H9 (cell line): ENCODE results near the gene IRF2. TPM values are rescaled to one million over a fixed set of nuclear protein-coding genes. Genes with fewer than 3 reads are reported as not detected.
A peak's percentile ranks its signal among the peaks of the same experiment; 100 is the strongest.

Experiments used
- DNase-seq: peaks from one replicate; pipeline ENCODE4 v3.0.0-alpha.2; 2017
- H2AFZ ChIP-seq: one replicate; pipeline ENCODE4 v1.6.1; 2013; ENCODE audit warnings: mild to moderate bottlenecking, low read length, control low read depth, moderate library complexity
- H2AK5ac ChIP-seq: 2 replicates; pipeline ENCODE4 v1.6.1; 2013; ENCODE audit warnings: low read length, control low read depth, mixed read lengths; ENCODE audit not compliant: insufficient read length
- H2BK120ac ChIP-seq: one replicate; pipeline ENCODE4 v1.6.1; 2013; ENCODE audit warnings: low read depth, mild to moderate bottlenecking, low read length, control low read depth, inconsistent platforms; ENCODE audit not compliant: poor library complexity, severe bottlenecking
- H2BK12ac ChIP-seq: 2 replicates; pipeline ENCODE4 v1.6.1; 2013; ENCODE audit warnings: low read length, control low read depth, mixed read lengths, low read depth; ENCODE audit not compliant: insufficient read length
- H2BK15ac ChIP-seq: 2 replicates; pipeline ENCODE4 v1.6.1; 2013; ENCODE audit warnings: low read depth, low read length, control low read depth
- H2BK20ac ChIP-seq: one replicate; pipeline ENCODE4 v1.6.1; 2013; ENCODE audit warnings: low read depth, mild to moderate bottlenecking, low read length, control low read depth, inconsistent platforms; ENCODE audit not compliant: poor library complexity, severe bottlenecking
- H2BK5ac ChIP-seq: 2 replicates; pipeline ENCODE4 v1.6.1; 2013; ENCODE audit warnings: low read length, control low read depth, mixed read lengths; ENCODE audit not compliant: insufficient read length
- H3K14ac ChIP-seq: 2 replicates; pipeline ENCODE4 v1.6.1; 2013; ENCODE audit warnings: low read length, control low read depth; ENCODE audit not compliant: insufficient read depth
- H3K18ac ChIP-seq: 2 replicates; pipeline ENCODE4 v1.6.1; 2013; ENCODE audit warnings: low read depth, mild to moderate bottlenecking, mixed read lengths, low read length, control low read depth; ENCODE audit not compliant: insufficient read length
- H3K23ac ChIP-seq: 2 replicates; pipeline ENCODE4 v1.6.1; 2013; ENCODE audit warnings: low read length, control low read depth, mixed read lengths, low read depth; ENCODE audit not compliant: insufficient read length
- H3K23me2 ChIP-seq: 2 replicates; pipeline ENCODE4 v1.6.1; 2013; ENCODE audit warnings: low read depth, mild to moderate bottlenecking, mixed read lengths, low read length, control low read depth; ENCODE audit not compliant: insufficient read length, poor library complexity, severe bottlenecking
- H3K27ac ChIP-seq: 2 replicates; pipeline ENCODE4 v1.5.1; 2013; ENCODE audit warnings: low read length, control low read depth, mixed read lengths, low read depth; ENCODE audit not compliant: insufficient read length
- H3K27me3 ChIP-seq: 2 replicates; pipeline ENCODE4 v1.6.1; 2013; ENCODE audit warnings: low read length, control low read depth, inconsistent platforms; ENCODE audit not compliant: insufficient read depth
- H3K4ac ChIP-seq: 2 replicates; pipeline ENCODE4 v1.6.1; 2013; ENCODE audit warnings: low read depth, mild to moderate bottlenecking, control low read depth, inconsistent platforms, low read length, moderate library complexity
- H3K4me1 ChIP-seq: 2 replicates; pipeline ENCODE4 v1.6.1; 2013; ENCODE audit warnings: low read length, control low read depth, inconsistent platforms; ENCODE audit not compliant: insufficient read depth
- H3K4me2 ChIP-seq: 2 replicates; pipeline ENCODE4 v1.6.1; 2013; ENCODE audit warnings: low read length, control low read depth, mixed read lengths; ENCODE audit not compliant: insufficient read length, insufficient read depth
- H3K56ac ChIP-seq: 2 replicates; pipeline ENCODE4 v1.6.1; 2013; ENCODE audit warnings: low read depth, mild to moderate bottlenecking, mixed read lengths, low read length, control low read depth; ENCODE audit not compliant: insufficient read length
- H3K79me1 ChIP-seq: 2 replicates; pipeline ENCODE4 v1.6.1; 2013; ENCODE audit warnings: low read depth, mild to moderate bottlenecking, moderate library complexity, low read length, control low read depth, inconsistent platforms; ENCODE audit not compliant: insufficient read depth, poor library complexity, severe bottlenecking
- H3K79me2 ChIP-seq: 2 replicates; pipeline ENCODE4 v1.6.1; 2013; ENCODE audit warnings: low read length, control low read depth, inconsistent platforms; ENCODE audit not compliant: insufficient read depth
- H3K9ac ChIP-seq: 2 replicates; pipeline ENCODE4 v1.6.1; 2013; ENCODE audit warnings: low read length, control low read depth, mixed read lengths; ENCODE audit not compliant: insufficient read length; ENCODE audit errors: extremely low read depth
- H3K9me3 ChIP-seq: one replicate; pipeline ENCODE4 v1.6.1; 2013; ENCODE audit warnings: low read depth, low read length, inconsistent platforms; ENCODE audit not compliant: control insufficient read depth
- H3T11ph ChIP-seq: one replicate; pipeline ENCODE4 v1.6.1; 2013; ENCODE audit warnings: mild to moderate bottlenecking, low read length, control low read depth, inconsistent platforms
- H4K20me1 ChIP-seq: one replicate; pipeline ENCODE4 v1.6.1; 2013; ENCODE audit not compliant: control insufficient read depth, insufficient read length, insufficient read depth
- H4K5ac ChIP-seq: 2 replicates; pipeline ENCODE4 v1.6.1; 2013; ENCODE audit warnings: low read depth, mild to moderate bottlenecking, mixed read lengths, low read length, control low read depth; ENCODE audit not compliant: insufficient read length
- H4K8ac ChIP-seq: replicated peaks from 2 replicates; pipeline ENCODE4 v1.6.1; 2013; ENCODE audit warnings: low read length, control low read depth, mixed read lengths, low read depth; ENCODE audit not compliant: insufficient read length
- H4K91ac ChIP-seq: 2 replicates; pipeline ENCODE4 v1.6.1; 2013; ENCODE audit warnings: low read depth, mild to moderate bottlenecking, moderate library complexity, mixed read lengths, low read length, control low read depth; ENCODE audit not compliant: insufficient read length
- H3K27ac Mint-ChIP-seq, 3 experiments: 2 replicates in 2 of 3; 3 replicates in 1 of 3; pipeline ENCODE4 v1.8.0; 2020 to 2021; ENCODE audit warnings: mixed read lengths in 3 of 3, mild to moderate bottlenecking in 1 of 3, moderate library complexity in 1 of 3
- H3K27me3 Mint-ChIP-seq: 2 replicates; pipeline ENCODE4 v1.8.0; 2021; ENCODE audit warnings: low read depth, mild to moderate bottlenecking, moderate library complexity, mixed read lengths
- H3K36me3 Mint-ChIP-seq, 3 experiments: 2 replicates in 2 of 3; 3 replicates in 1 of 3; pipeline ENCODE4 v1.8.0; 2020 to 2021; ENCODE audit warnings: low read depth in 3 of 3, mixed read lengths in 3 of 3; ENCODE audit not compliant: insufficient read depth in 1 of 3
- H3K4me1 Mint-ChIP-seq, 2 experiments: 2 replicates each; pipeline ENCODE4 v1.8.0; 2020; ENCODE audit warnings: mixed read lengths in 2 of 2
- H3K4me3 Mint-ChIP-seq, 2 experiments: 2 replicates in 1 of 2; 3 replicates in 1 of 2; pipeline ENCODE4 v1.8.0; 2020 to 2021; ENCODE audit warnings: mild to moderate bottlenecking in 2 of 2, mixed read lengths in 2 of 2, moderate library complexity in 1 of 2
- H3K9me3 Mint-ChIP-seq, 2 experiments: 2 replicates in 1 of 2; 3 replicates in 1 of 2; pipeline ENCODE4 v1.8.0; 2020; ENCODE audit warnings: mild to moderate bottlenecking in 2 of 2, mixed read lengths in 2 of 2, moderate library complexity in 1 of 2
- CTCF ChIP-seq: fragments of 200-600 bp; sonication (generic); conservative IDR thresholded peaks from 3 replicates; pipeline ENCODE4 v1.8.0; 2021; ENCODE audit warnings: antibody characterized with exemption, mild to moderate bottlenecking
- WGBS: extraction: QIAGEN DNeasy Blood & Tissue Kit; methylation state at CpG from one replicate; pipeline ENCODE4 v1.1.7; 2013; ENCODE audit warnings: missing lambda C conversion rate, low lambda C conversion rate, mixed read lengths; ENCODE audit not compliant: insufficient read length; ENCODE audit errors: extremely low coverage; 5-methylcytosine and 5-hydroxymethylcytosine counted together
- total RNA-seq: library from RNA; stranded (reverse); gene quantifications from 2 replicates; pipeline ENCODE4 v1.2.1, GENCODE V29; 2021

IRF2 gene
- total RNA-seq, 1 experiment from 2014 or later, result 13.5 TPM

GRCh38 chr4:184409911-184410692 is 64.2 kb downstream of the IRF2 start:
- no peaks in the 10 kb centered on the region for H3K9me3 ChIP-seq
- H2BK5ac ChIP-seq, result no peak overlapping the region
- H4K5ac ChIP-seq, result no peak overlapping the region
- no peak overlapping the region for H2BK20ac ChIP-seq
- Mint-ChIP-seq H3K36me3 (peaks cover 20 to 42% (median 40%) of the 10 kb centered on the region in 3 experiments), H3K27ac (peak overlapping the region; percentile 29 to 94 (median 91); a peak in 6 of 7 replicates), H3K4me1 (peaks cover 27 to 30% of the 10 kb centered on the region in 2 experiments), H3K4me3 (no peak overlapping the region), H3K27me3 (no peaks in the 10 kb centered on the region), H3K9me3 (no peaks in the 10 kb centered on the region)
- H3K4me2 ChIP-seq, result no peak overlapping the region
- H3K4ac ChIP-seq, result no peak overlapping the region
- H3K9ac ChIP-seq, result no peak overlapping the region
- no peak overlapping the region for H2BK12ac ChIP-seq
- no peak overlapping the region for H4K8ac ChIP-seq
- no peak for TF ChIP-seq CTCF
- H3K23me2 ChIP-seq, result no peaks in the 10 kb centered on the region
- no CpG with 5 or more reads among the region's 12 CpGs for WGBS
- no peak overlapping the region for H2AK5ac ChIP-seq
- no peaks in the 10 kb centered on the region for H3K79me1 ChIP-seq
- H3K14ac ChIP-seq, result no peak overlapping the region
- no peak overlapping the region for H3K18ac ChIP-seq
- H3K27ac ChIP-seq, result no peak overlapping the region
- DNase-seq, result no peak
- no peak overlapping the region for H2BK15ac ChIP-seq
- H3K23ac ChIP-seq, result no peak overlapping the region
- H2BK120ac ChIP-seq, result no peak overlapping the region
- no peak overlapping the region for H2AFZ ChIP-seq
- H3K79me2 ChIP-seq, result no peaks in the 10 kb centered on the region
- H3K4me1 ChIP-seq, result peaks cover 6% of the 10 kb centered on the region
- no peak overlapping the region for H3K56ac ChIP-seq
- no peaks in the 10 kb centered on the region for H4K20me1 ChIP-seq
- H3T11ph ChIP-seq, result no peak overlapping the region
- H3K27me3 ChIP-seq, result no peaks in the 10 kb centered on the region
- H4K91ac ChIP-seq, result no peak overlapping the region
